ENCODE results near the gene GORAB.

DNA sequence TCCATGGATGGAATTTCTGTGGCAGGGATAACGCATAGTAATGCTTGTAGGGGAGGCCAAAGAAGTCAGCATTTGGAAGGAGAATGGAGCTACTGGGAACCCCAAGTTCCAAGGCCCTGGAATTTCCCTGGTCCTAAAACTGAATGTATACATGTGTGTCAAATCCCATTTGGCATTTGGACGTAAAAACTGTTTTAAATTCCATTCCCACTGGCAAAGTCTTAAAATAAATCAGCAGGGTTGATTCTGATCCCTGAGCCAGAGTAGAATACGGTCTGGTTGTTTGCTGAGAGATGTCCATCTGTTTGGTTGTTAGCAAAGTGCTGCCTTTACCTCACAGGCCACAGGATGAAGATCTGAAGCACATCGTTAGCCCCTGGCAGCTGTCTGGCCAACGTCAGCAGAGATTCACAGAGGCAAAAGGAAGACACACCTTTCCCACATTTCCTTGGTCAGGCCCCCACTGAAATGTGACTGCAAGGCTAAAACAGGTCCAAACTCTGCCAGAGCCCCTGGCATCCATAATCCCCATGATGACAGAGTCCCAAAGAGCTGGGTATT, 62.2 kb downstream of the GORAB start:
- TF ChIP-seq EZH2 (IDR thresholded peaks at IDR 0.05; ENCODE audit: insufficient read depth, poor library complexity, severe bottlenecking): no peak
- no peak for TF ChIP-seq EZH2phosphoT487 (IDR thresholded peaks at IDR 0.05; ENCODE audit: insufficient read depth, low read depth)

Measured in GM23248 (cell line).